Neural progenitor cell (in vitro differentiated cells): ENCODE measurements around the gene GCC1.

Experiments used
- CTCF ChIP-seq: fragments of 200-600 bp; sonication (generic); IDR thresholded peaks from 2 replicates; pipeline ENCODE4 v1.5.1; 2017; ENCODE audit warnings: antibody characterized with exemption, mild to moderate bottlenecking
- EZH2 ChIP-seq: fragments of 200-600 bp; sonication (generic); IDR thresholded peaks from 2 replicates; pipeline ENCODE4 v1.6.1; 2017; ENCODE audit warnings: antibody characterized with exemption, mild to moderate bottlenecking, moderate library complexity

- TF ChIP-seq EZH2, result no peak
- no peak for TF ChIP-seq CTCF
Measured at GRCh38 chr7:127594490-127594889, 9.1 kb upstream of the GCC1 start.
